WI38 (cell line): ENCODE measurements around the gene KIAA0040.

ENCODE experiments used
- H3K4me3 ChIP-seq: 2 replicates; pipeline ENCODE4 v1.5.1; 2011; ENCODE audit warnings: low read depth, mild to moderate bottlenecking, control low read depth, low read length
- TF ChIP-seq, protein P1 (sequence below): IDR thresholded peaks from 2 replicates; pipeline ENCODE4 v1.5.1; 2012; ENCODE audit warnings: low read depth, mild to moderate bottlenecking, control low read depth, low read length

The KIAA0040 gene

DNA sequence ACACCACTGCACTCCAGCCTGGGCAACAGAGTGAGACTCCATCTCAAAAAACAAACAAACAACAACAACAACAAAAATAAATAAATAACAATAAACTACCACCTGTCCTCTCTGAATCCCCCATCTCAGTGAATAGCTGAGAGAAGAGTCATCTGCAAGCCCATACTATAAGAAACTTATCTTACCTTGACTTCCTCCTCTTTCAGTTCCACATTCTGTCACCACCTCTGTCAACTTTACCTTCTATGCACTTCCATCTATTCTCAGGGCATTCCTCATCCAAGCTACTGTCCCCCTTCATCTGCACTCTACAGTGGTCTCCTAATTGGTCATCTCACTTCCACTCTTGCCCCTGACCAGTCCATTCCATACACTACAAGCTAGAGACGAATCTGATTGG lies 58.1 kb downstream of the KIAA0040 start:
- H3K4me3 ChIP-seq = no peak overlapping the region
- TF ChIP-seq, protein P1, sequence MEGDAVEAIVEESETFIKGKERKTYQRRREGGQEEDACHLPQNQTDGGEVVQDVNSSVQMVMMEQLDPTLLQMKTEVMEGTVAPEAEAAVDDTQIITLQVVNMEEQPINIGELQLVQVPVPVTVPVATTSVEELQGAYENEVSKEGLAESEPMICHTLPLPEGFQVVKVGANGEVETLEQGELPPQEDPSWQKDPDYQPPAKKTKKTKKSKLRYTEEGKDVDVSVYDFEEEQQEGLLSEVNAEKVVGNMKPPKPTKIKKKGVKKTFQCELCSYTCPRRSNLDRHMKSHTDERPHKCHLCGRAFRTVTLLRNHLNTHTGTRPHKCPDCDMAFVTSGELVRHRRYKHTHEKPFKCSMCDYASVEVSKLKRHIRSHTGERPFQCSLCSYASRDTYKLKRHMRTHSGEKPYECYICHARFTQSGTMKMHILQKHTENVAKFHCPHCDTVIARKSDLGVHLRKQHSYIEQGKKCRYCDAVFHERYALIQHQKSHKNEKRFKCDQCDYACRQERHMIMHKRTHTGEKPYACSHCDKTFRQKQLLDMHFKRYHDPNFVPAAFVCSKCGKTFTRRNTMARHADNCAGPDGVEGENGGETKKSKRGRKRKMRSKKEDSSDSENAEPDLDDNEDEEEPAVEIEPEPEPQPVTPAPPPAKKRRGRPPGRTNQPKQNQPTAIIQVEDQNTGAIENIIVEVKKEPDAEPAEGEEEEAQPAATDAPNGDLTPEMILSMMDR = no peak

DNA sequence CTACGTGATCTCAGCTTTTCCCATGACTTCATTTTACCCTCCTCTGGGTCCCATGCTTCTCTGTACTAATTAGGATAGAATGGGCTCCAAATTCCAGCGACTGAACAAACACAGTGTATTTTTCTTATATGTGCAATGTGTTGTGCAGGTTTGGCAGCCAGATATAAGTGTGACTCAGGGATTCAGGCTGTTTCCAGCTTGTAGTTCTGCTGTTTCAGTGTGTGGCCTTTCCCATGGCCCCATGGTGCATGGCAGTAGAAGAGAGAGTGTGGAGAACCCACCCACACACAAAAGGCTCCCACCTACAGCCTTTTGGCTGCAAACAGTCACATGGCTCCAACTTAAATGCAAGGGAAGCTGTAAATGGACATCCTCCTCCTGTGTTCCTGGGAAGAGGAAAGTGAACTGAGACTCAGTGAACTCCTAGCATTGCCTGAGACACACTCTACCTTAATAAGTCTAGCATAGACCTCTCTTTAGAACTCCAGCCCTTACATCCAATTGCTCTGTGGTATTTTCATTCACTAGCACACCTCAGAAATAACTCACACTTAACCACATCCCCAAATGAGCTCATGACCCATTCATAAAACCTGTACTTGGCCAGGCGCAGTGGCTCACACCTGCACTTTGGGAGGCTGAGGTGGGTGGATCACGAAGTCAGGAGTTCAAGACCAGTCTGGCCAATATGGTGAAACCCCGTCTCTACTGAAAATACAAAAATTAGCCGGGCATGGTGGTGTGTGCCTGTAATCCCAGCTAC lies 58.7 kb downstream of the KIAA0040 start:
- H3K4me3 ChIP-seq = no peak overlapping the region
- TF ChIP-seq, protein P1 = no peak

GRCh38 chr1:175132436-175132835 lies 60.1 kb downstream of the KIAA0040 start:
- TF ChIP-seq, protein P1 = no peak
- no peak overlapping the region for H3K4me3 ChIP-seq

DNA sequence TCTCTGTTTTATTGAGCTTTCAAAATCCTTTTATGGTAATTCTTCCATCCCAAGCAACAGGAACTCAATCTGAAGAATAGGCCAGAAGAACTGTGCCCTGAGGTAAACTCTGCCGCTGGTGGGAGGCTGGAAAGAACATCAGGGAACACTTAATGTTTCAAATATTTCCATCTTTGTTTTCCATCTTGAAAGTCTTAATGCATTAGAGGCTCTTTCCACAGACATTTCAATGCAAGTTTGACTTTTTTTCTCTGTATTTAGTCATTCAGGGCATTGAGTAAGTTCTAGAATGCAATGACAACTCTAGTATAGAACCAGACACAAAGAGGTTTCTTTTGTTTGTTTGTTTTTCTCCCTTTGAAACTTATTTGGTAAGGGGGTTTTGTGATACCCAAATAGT lies 61.5 kb downstream of the KIAA0040 start:
- H3K4me3 ChIP-seq = no peak overlapping the region
- TF ChIP-seq, protein P1 = no peak

DNA sequence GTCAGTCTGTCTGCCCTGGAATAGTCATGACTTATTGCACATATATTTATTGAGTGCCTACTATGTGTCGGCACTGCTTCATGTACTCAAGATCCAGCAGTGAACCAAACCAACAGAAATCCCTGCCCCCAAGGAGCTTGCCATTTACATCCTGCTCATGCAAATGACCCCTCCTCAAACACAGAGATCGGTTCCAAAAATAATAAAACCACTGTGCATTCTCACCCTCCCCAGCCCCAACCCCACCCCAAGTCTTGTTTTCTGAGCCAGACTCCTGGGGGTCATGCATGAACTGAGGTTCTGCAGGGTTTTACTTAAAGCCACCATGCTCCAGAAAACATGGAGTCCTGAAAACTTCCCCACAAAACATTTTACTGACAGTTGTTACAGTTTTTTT lies 61.9 kb downstream of the KIAA0040 start:
- H3K4me3 ChIP-seq = no peak overlapping the region
- TF ChIP-seq, protein P1 = no peak

DNA sequence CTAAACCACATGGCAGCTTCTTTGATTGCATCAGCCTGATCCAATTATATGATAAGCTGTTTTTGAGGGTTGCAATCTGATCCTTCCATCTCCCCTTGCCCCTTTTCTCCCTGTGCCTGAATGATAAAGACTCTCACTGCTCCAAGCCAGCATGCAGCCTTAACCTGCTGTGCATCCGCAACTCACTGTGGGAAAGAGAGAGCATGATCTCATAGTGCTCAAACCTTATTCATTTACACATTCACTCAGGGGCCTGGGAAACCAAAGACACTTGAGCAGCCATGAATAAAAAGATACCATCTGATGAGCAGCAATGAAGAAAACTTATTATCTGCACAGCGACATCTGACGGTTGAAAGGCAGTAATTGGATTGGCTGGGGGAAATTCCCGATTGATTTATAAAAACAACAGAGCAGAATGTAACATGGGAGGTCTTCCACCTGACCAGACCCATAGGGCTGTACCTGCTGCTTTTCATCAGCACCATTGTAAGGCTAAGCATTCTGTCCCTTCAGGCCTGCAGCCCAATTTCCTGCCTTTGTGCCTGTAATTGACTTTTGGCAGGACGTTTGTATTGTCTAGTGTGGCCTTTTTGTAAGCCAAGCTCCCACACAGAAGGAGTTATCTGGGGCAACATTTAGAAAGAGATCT lies 62.5 kb downstream of the KIAA0040 start:
- no peak overlapping the region for H3K4me3 ChIP-seq
- TF ChIP-seq, protein P1 = no peak

DNA sequence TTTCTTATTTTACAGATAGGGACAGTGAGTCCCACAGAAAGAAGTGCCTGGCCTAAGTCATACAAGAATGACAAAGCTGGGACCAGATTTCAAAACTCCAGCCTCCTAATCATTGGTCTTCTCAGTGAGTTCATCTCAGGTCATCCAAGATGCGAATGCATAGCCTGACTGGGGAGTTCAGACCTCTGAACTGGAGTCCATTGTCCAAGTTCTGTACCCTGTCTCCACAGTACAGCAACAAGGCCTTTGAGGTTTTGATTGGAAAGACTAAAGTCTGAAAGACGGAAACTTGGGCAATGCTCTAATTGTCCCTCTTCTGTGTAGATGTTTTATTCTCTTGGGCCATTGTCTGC lies 63.0 kb downstream of the KIAA0040 start:
- H3K4me3 ChIP-seq = no peak overlapping the region
- TF ChIP-seq, protein P1 = no peak
